ENCODE results near the gene MARCOL. TPM values are rescaled to one million over a fixed set of nuclear protein-coding genes. Genes with fewer than 3 reads are reported as not detected.

The MARCOL gene
- polyA plus RNA-seq, 1 of the 3 experiments (the other 2 are of a cell fraction): not detected

Small RNAs within 50 kb of the gene (small RNA-seq; reads per million reads assigned to genes)
- gene HMGN1P16: 0 reads per million in 7 experiments

Other genes starting within 250 kb of the MARCOL start
- not detected in 2 replicates for gene SPINK5, start 174.5 kb upstream of the MARCOL start, polyA plus RNA-seq (2012; rRNA removed)
- gene SPINK14, start 70.0 kb upstream of the MARCOL start, polyA plus RNA-seq (2012; rRNA removed): not detected in 2 replicates
- gene SPINK6, start 35.5 kb upstream of the MARCOL start, polyA plus RNA-seq (2012; rRNA removed): not detected in 2 replicates
- not detected in 2 replicates for gene SPINK13, start 30.3 kb downstream of the MARCOL start, polyA plus RNA-seq (2012; rRNA removed)
- not detected in 2 replicates for gene SPINK7, start 73.9 kb downstream of the MARCOL start, polyA plus RNA-seq (2012; rRNA removed)
- not detected in 2 replicates for gene SPINK9, start 97.0 kb downstream of the MARCOL start, polyA plus RNA-seq (2012; rRNA removed)
- 15.3 and 15.5 TPM in 2 replicates for gene FBXO38, start 145.4 kb downstream of the MARCOL start, polyA plus RNA-seq (2012; rRNA removed)